Naive thymus-derived CD4-positive, alpha-beta T cell (primary cell): ENCODE results near the gene CCR6. TPM values are rescaled to one million over a fixed set of nuclear protein-coding genes. Genes with fewer than 3 reads are reported as not detected.
"Not testable (repeated sequence)": the region's sequence is repeated elsewhere in the genome, so short reads cannot be mapped to it uniquely, and the experiment has no call there.

Source experiments
- ATAC-seq: fragments of 150-1000 bp; cut with Tn5 transposase; 2 replicates; pipeline ENCODE4 v1.10.0; 2021; ENCODE audit warnings: mild to moderate bottlenecking, moderate library complexity
- CTCF ChIA-PET: fragments of 350-600 bp; sonication (Branson Sonifier 250); formaldehyde crosslinking; loops from one replicate; lab custom pipeline; 2021; ENCODE audit warnings: antibody characterized with exemption; lab: Charles Lee
- POLR2A ChIA-PET: fragments of 350-600 bp; sonication (Branson Sonifier 250); formaldehyde crosslinking; loops from one replicate; lab custom pipeline; 2021; ENCODE audit warnings: antibody characterized with exemption, inconsistent platforms; lab: Charles Lee
- DNase-seq, 9 donors: peaks; one replicate each; pipeline versions ENCODE4 v3.0.0 to v3.0.0-alpha.2; 2020 to 2022; ENCODE audit warnings: mixed read lengths in 1 of 9
- H3K27ac ChIP-seq: one replicate; pipeline ENCODE4 v1.7.0; 2013; ENCODE audit warnings: mild to moderate bottlenecking, low read depth, low read length, moderate library complexity
- H3K27me3 ChIP-seq, 2 donors: one replicate each; pipeline ENCODE4 v1.7.0; 2013; ENCODE audit warnings: low read length in 2 of 2, mild to moderate bottlenecking in 2 of 2, moderate library complexity in 2 of 2; ENCODE audit not compliant: control insufficient read depth in 2 of 2, insufficient read depth in 2 of 2
- H3K36me3 ChIP-seq, 3 experiments: 1 replicate in 2 of 3; 2 replicates in 1 of 3; pipeline ENCODE4 v1.7.0; 2013; ENCODE audit warnings: low read length in 3 of 3, mild to moderate bottlenecking in 3 of 3, moderate library complexity in 1 of 3; ENCODE audit not compliant: insufficient read depth in 3 of 3, control insufficient read depth in 2 of 3
- H3K4me1 ChIP-seq, 2 donors: one replicate each; pipeline ENCODE4 v1.7.0; 2013; ENCODE audit warnings: low read length in 2 of 2, mild to moderate bottlenecking in 2 of 2, moderate library complexity in 1 of 2; ENCODE audit not compliant: control insufficient read depth in 2 of 2, insufficient read depth in 2 of 2
- H3K4me3 ChIP-seq: 2 replicates; pipeline ENCODE4 v1.7.0; 2013; ENCODE audit warnings: mild to moderate bottlenecking, low read length
- H3K9me3 ChIP-seq, 3 experiments: 1 replicate in 2 of 3; 2 replicates in 1 of 3; pipeline ENCODE4 v1.7.0; 2013; ENCODE audit warnings: low read length in 3 of 3; ENCODE audit not compliant: control insufficient read depth in 2 of 3
- H3K27ac Mint-ChIP-seq, 9 donors: one replicate each; pipeline ENCODE4 v1.8.0; 2020 to 2022; ENCODE audit warnings: mixed read lengths in 9 of 9, mild to moderate bottlenecking in 8 of 9, moderate library complexity in 5 of 9, inconsistent platforms in 2 of 9
- H3K27me3 Mint-ChIP-seq, 5 donors: one replicate each; pipeline ENCODE4 v1.8.0; 2021 to 2022; ENCODE audit warnings: mixed read lengths in 5 of 5, mild to moderate bottlenecking in 1 of 5
- H3K36me3 Mint-ChIP-seq, 5 donors: one replicate each; pipeline ENCODE4 v1.8.0; 2020 to 2022; ENCODE audit warnings: mixed read lengths in 5 of 5, mild to moderate bottlenecking in 3 of 5, inconsistent platforms in 1 of 5
- H3K4me1 Mint-ChIP-seq, 7 donors: one replicate each; pipeline ENCODE4 v1.8.0; 2020 to 2022; ENCODE audit warnings: mixed read lengths in 7 of 7, mild to moderate bottlenecking in 3 of 7, inconsistent platforms in 1 of 7
- H3K4me3 Mint-ChIP-seq, 10 donors: one replicate each; pipeline ENCODE4 v1.8.0; 2020 to 2022; ENCODE audit warnings: mild to moderate bottlenecking in 10 of 10, mixed read lengths in 10 of 10, moderate library complexity in 6 of 10, inconsistent platforms in 2 of 10
- H3K9me3 Mint-ChIP-seq, 11 donors: one replicate each; pipeline ENCODE4 v1.8.0; 2020 to 2022; ENCODE audit warnings: mixed read lengths in 11 of 11, mild to moderate bottlenecking in 4 of 11, inconsistent platforms in 1 of 11, moderate library complexity in 1 of 11
- intact Hi-C, 2 donors: fragments of 100-400 bp; cut with micrococcal nuclease; formaldehyde crosslinking; loops; one replicate each; pipeline ENCODE4 v1.15.1; 2023
- polyA plus RNA-seq, 2 donors: library from polyadenylated mRNA; unstranded; fragments of 300-500 nt; fragmentation: Illumina TruSeq; gene quantifications; one replicate each; pipeline ENCODE4 v1.2.3, GENCODE V29; 2021
- total RNA-seq, 6 experiments: library from RNA in 5 of 6; stranded (reverse) in 5 of 6; gene quantifications; 1 replicate in 5 of 6; 2 replicates in 1 of 6; pipeline ENCODE4 v1.2.3 and lab custom pipeline; 2021 to 2026

CCR6 gene
- total and polyA plus RNA-seq, 7 experiments from 2014 or later = 0.15 to 4.1 (median 0.50) TPM; not detected in 1

DNA sequence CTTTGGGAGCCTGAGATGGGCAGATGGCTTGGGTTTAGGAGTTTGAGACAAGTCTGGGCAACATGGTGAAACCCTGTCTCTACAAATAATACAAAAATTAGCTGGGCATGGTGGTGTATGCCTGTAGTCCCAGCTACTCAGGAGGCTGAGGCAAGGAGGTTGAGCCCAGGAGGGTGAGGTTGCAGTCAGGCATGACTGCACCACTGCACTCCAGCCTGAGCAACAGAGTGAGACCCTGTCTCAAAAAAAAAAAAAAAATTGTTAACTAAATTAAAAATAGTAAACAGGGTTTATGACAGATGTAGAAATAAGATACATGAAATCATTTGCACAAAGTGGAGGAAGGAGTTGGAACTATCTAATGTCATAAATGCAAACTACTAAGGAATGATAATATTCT is 34.2 kb upstream of the CCR6 start:
- H3K27me3 ChIP-seq, H3K27me3 Mint-ChIP-seq, H3K4me3 Mint-ChIP-seq, ATAC-seq, H3K27ac Mint-ChIP-seq, intact Hi-C loops, CTCF ChIA-PET, H3K36me3 Mint-ChIP-seq, DNase-seq, H3K4me3 ChIP-seq, H3K36me3 ChIP-seq, H3K27ac ChIP-seq, POLR2A ChIA-PET: not testable (repeated sequence)
- peaks cover 0 to 11% (median 0%) of the 10 kb centered on the region in 3 experiments for H3K9me3 ChIP-seq
- H3K4me1 Mint-ChIP-seq = peaks cover 25 to 36% (median 33%) of the 10 kb centered on the region in 7 donors
- H3K4me1 ChIP-seq = peaks cover 20 to 23% of the 10 kb centered on the region in 2 donors
- peaks cover 0 to 37% (median 15%) of the 10 kb centered on the region in 11 donors for H3K9me3 Mint-ChIP-seq

DNA sequence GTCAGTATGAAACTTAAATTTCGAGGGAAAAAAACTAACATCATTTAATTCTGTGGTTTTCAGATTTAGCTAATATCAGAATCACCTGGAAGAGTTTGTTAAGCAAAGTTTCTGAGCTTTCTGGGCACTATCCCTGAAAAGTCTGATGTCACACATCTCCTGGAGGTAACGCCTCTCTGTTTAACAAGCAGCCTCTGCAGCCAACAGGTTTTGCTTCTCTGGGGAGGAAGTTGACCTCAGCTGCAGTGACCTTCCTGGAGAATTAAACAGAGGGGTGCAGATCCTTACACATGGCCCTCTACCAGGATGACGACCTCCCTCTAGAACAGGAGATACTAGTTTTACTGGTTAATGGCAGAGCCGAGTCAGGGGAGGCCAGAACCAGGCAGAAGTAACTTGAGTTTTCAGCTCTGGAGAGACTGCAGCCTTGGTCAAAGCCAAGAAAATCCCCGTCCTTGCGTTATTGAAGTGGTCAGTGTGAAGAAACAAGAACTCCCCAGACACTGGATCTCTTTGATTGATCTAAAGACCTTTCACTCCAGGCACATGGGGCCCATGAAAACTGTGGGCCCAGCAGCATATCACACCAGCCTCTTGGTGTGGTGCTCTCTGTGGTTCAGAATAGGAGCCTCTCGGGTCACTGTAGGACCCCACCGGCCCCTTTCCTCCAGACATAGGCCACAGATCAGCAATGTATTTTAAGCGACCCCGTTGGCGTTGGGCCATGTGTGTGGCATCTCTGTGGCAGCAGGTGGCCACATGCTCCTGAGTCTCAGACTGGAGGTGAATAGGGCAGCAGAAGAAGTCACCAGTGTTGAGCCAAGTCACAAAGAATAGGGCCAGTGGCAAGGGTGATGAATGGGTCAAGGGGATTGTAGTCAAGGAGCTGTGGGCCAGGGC is 33.4 kb upstream of the CCR6 start:
- H3K4me3 ChIP-seq = no peak overlapping the region
- DNase-seq = no peak
- H3K9me3 ChIP-seq = peaks cover 0 to 11% (median 0%) of the 10 kb centered on the region in 3 experiments
- Mint-ChIP-seq H3K9me3 (peaks cover 0 to 37% (median 15%) of the 10 kb centered on the region in 11 donors), H3K36me3 (peaks cover 0 to 5% (median 3%) of the 10 kb centered on the region in 5 donors), H3K4me1 (peaks cover 25 to 43% (median 40%) of the 10 kb centered on the region in 7 donors), H3K27me3 (peaks cover 0 to 8% (median 0%) of the 10 kb centered on the region in 5 donors), H3K27ac (peak overlapping the region in 2 of 9 donors; percentile 28 to 57), H3K4me3 (no peak overlapping the region)
- H3K27ac ChIP-seq = no peak overlapping the region
- ATAC-seq = no peak
- H3K4me1 ChIP-seq = peaks cover 27% of the 10 kb centered on the region in 2 donors
- no peaks in the 10 kb centered on the region for H3K27me3 ChIP-seq
- ChIA-PET CTCF (no interaction called here), POLR2A (no interaction called here)
- intact Hi-C loops = loop anchor here in 1 of 2 donors (5.0 kb wide), 1 partner anchor 42 kb away; no protein-coding TSS in a partner anchor
- H3K36me3 ChIP-seq = no peaks in the 10 kb centered on the region

DNA sequence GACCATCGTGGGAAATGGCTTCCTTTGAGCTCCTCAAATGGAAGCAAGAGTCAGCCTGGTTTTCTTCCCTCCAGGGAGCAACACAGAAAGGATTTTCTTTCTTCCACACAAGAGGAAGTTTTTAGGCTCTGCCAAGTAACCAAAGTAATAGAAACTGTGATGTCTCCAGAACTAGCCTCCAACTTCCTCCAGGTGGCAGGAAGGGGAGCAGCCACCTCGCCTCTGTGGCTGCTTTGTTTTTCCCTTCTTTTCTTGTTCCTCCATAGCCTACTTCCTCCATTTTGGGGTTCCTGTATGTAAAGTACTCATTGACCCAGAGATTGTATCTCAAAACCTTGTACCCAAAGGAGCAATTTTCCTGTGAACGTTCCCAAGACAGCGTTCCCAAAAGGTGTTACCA is 32.7 kb upstream of the CCR6 start:
- ChIA-PET CTCF (interaction anchor here (0.6 to 1.6 kb wide), 2 partner anchors 52 to 100 kb away, joined by 3 to 4 read pairs; no protein-coding TSS in a partner anchor), POLR2A (no interaction called here)
- H3K9me3 ChIP-seq = peaks cover 0 to 11% (median 0%) of the 10 kb centered on the region in 3 experiments
- ATAC-seq (no peak), DNase-seq (no peak)
- no peaks in the 10 kb centered on the region for H3K27me3 ChIP-seq
- peaks cover 32 to 34% of the 10 kb centered on the region in 2 donors for H3K4me1 ChIP-seq
- H3K27ac ChIP-seq = no peak overlapping the region
- Mint-ChIP-seq H3K4me1 (peaks cover 25 to 48% (median 45%) of the 10 kb centered on the region in 7 donors), H3K27ac (peak overlapping the region in 2 of 9 donors; percentile 7 to 28), H3K9me3 (peaks cover 0 to 36% (median 15%) of the 10 kb centered on the region in 11 donors), H3K4me3 (no peak overlapping the region), H3K27me3 (peaks cover 0 to 8% (median 0%) of the 10 kb centered on the region in 5 donors), H3K36me3 (peaks cover 0 to 5% (median 3%) of the 10 kb centered on the region in 5 donors)
- intact Hi-C loops = loop anchor here in 1 of 2 donors (5.0 kb wide), 1 partner anchor 43 kb away; no protein-coding TSS in a partner anchor
- no peaks in the 10 kb centered on the region for H3K36me3 ChIP-seq
- H3K4me3 ChIP-seq = no peak overlapping the region

DNA sequence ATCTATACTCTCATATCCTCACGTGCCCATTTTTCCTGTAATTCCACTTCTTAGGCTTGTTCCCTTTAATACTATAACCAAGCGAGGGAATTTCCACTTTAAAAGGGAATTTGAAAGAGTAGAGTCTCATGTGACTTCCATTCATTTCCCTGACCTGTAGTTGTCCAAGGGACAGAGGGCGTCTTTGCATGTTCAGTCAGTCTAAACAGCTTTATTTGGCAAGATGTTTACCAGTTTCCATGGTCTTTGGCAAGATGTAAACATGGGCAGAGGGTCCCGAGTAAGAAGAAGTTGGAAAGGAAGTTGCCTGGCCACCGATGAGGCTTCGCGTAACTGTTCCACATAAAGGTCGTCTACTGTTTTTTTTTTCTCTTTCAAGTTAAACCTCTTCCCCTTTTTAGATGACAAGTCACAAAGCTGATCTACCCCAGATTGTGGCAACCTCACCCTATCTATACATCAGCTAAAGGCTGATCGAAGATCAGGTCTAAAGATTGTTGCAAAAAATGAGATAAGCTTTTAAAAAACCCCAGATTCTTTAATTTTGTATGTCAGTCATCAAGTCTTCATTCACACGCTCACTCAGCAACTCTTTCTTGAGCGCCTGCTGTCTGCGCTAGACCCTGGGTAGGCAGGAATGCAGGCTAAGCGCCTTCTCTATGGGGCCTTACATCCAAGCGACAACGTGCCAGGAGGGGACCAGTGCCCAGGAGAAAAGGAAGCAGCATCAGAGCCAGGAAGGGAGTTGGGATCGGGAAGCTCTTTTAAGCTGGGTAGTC is 31.7 kb upstream of the CCR6 start:
- Mint-ChIP-seq H3K4me3 (peak overlapping the region in 8 of 10 donors; percentile 15 to 73 (median 50)), H3K36me3 (peaks cover 0 to 3% (median 2%) of the 10 kb centered on the region in 5 donors), H3K9me3 (peaks cover 0 to 30% (median 10%) of the 10 kb centered on the region in 11 donors), H3K27ac (peak overlapping the region in 6 of 9 donors; percentile 13 to 67 (median 33)), H3K4me1 (peaks cover 25 to 52% (median 45%) of the 10 kb centered on the region in 7 donors), H3K27me3 (peaks cover 0 to 8% (median 0%) of the 10 kb centered on the region in 5 donors)
- Histone ChIP-seq H3K9me3 (peaks cover 0 to 11% (median 0%) of the 10 kb centered on the region in 3 experiments), H3K27ac (no peak overlapping the region), H3K4me1 (peaks cover 32 to 38% of the 10 kb centered on the region in 2 donors), H3K36me3 (no peaks in the 10 kb centered on the region), H3K4me3 (no peak overlapping the region), H3K27me3 (no peaks in the 10 kb centered on the region)
- CTCF ChIA-PET = interaction anchor here (1.6 kb wide), 2 partner anchors 44 to 51 kb away, joined by 3 to 4 read pairs; no protein-coding TSS in a partner anchor
- peak in 5 of 9 donors; percentile 7 to 27 (median 23) for DNase-seq
- intact Hi-C loops = loop anchor here in 1 of 2 donors (5.0 kb wide), 1 partner anchor 44 kb away; no protein-coding TSS in a partner anchor
- peak; percentile 80 for ATAC-seq
- POLR2A ChIA-PET = no interaction called here

DNA sequence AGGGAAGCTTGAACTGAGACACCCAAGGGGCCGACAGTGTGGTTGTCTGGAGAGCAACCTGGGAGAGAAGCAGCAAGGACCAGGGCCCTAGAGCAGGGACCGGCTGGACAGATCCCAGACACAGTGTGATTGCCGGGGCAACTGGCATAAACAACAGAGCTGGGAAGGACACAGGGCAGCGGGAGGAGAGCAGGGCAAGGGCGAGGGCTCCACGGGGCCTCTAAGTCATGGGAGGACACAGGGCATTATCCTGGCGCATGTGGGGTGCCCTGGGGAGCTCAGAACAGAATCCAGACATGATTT is 31.1 kb upstream of the CCR6 start:
- H3K27ac Mint-ChIP-seq = peak overlapping the region in 6 of 9 donors; percentile 13 to 67 (median 33)
- H3K9me3 Mint-ChIP-seq = peaks cover 0 to 28% (median 10%) of the 10 kb centered on the region in 11 donors
- peaks cover 0 to 8% (median 0%) of the 10 kb centered on the region in 3 experiments for H3K9me3 ChIP-seq
- H3K4me1 Mint-ChIP-seq = peaks cover 25 to 52% (median 45%) of the 10 kb centered on the region in 7 donors
- no peak overlapping the region for H3K27ac ChIP-seq
- no peak for DNase-seq
- no peaks in the 10 kb centered on the region for H3K27me3 ChIP-seq
- intact Hi-C loops = loop anchor here in 1 of 2 donors (5.0 kb wide), 1 partner anchor 44 kb away; no protein-coding TSS in a partner anchor
- no peak overlapping the region for H3K4me3 ChIP-seq
- POLR2A ChIA-PET = interaction anchor here (1.1 kb wide), 1 partner anchor 28 kb away, joined by 3 read pairs; no protein-coding TSS in a partner anchor
- H3K27me3 Mint-ChIP-seq = peaks cover 0 to 8% (median 0%) of the 10 kb centered on the region in 5 donors
- CTCF ChIA-PET = interaction anchor here (1.6 kb wide), 2 partner anchors 44 to 50 kb away, joined by 3 to 4 read pairs; no protein-coding TSS in a partner anchor
- no peaks in the 10 kb centered on the region for H3K36me3 ChIP-seq
- ATAC-seq = no peak
- H3K4me1 ChIP-seq = peaks cover 32 to 38% of the 10 kb centered on the region in 2 donors
- H3K4me3 Mint-ChIP-seq = peak overlapping the region in 7 of 10 donors; percentile 9 to 73 (median 46)
- H3K36me3 Mint-ChIP-seq = peaks cover 0 to 2% (median 2%) of the 10 kb centered on the region in 5 donors
